GM12872 (cell line): ENCODE measurements around the gene GRAMD2B.

ENCODE experiments used
- TF ChIP-seq, protein P1 (sequence below): IDR thresholded peaks from 3 replicates; pipeline ENCODE4 v1.5.1; 2011; ENCODE audit warnings: low read depth, mild to moderate bottlenecking, low read length, moderate library complexity; ENCODE audit not compliant: insufficient read depth

The GRAMD2B gene

DNA sequence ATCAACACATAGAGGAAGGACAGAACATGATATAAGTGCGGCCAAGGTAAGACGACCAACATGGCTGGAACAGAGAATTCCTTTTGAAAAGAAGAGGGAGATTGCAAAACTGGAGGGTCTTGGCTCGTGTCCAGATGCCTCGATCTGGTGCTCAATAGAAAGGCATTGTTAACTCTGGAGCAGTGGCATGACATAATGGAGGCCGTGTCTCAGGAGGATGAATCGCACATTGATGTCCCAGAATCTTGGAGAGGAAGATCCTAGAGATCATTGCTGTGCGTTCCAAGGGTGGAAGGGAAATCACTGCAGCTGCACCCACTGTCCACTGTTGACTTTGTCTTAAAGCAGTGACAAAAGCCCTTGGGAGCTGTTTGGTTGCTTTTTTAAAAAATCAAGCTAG is 30.9 kb downstream of the GRAMD2B start:
- TF ChIP-seq, protein P1, sequence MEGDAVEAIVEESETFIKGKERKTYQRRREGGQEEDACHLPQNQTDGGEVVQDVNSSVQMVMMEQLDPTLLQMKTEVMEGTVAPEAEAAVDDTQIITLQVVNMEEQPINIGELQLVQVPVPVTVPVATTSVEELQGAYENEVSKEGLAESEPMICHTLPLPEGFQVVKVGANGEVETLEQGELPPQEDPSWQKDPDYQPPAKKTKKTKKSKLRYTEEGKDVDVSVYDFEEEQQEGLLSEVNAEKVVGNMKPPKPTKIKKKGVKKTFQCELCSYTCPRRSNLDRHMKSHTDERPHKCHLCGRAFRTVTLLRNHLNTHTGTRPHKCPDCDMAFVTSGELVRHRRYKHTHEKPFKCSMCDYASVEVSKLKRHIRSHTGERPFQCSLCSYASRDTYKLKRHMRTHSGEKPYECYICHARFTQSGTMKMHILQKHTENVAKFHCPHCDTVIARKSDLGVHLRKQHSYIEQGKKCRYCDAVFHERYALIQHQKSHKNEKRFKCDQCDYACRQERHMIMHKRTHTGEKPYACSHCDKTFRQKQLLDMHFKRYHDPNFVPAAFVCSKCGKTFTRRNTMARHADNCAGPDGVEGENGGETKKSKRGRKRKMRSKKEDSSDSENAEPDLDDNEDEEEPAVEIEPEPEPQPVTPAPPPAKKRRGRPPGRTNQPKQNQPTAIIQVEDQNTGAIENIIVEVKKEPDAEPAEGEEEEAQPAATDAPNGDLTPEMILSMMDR, result no peak

DNA sequence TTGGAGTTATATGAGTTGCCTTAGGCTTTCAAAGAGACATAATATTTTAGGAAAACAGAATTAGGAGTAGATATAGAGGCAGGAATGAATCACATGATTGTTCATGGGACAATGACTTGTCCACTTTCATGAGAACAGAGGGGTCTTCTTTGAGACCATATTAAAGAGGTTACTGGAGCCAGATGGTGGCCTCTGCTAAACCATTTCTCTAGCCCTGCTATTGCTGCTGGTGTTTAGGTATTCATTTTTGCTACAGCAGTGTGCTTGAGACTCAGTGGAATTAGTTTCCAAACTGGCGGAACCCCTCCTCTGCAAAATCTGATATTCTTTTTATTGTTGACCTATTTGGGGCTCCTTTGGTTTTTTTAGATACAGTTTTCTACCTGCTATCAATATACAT is 31.3 kb downstream of the GRAMD2B start:
- TF ChIP-seq, protein P1, result no peak

DNA sequence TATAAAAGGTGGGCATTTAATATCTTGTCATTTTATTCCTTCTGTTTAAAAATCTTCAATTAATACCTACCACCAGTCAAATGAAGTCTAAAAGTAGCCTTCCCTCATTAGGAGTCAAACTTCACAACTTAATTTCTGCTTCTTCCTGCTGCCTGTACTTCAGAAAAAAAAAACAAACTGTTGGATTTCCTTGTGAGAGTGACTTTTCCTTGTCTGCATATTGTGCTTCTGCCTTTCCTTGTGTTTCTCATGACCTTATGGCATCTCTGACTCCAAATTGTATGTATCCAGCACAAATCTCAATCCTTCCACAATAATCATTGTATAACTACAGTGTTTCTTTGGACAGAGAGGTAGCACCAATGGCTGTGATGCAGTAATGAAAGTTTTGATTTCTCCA is 32.1 kb downstream of the GRAMD2B start:
- TF ChIP-seq, protein P1, result no peak

DNA sequence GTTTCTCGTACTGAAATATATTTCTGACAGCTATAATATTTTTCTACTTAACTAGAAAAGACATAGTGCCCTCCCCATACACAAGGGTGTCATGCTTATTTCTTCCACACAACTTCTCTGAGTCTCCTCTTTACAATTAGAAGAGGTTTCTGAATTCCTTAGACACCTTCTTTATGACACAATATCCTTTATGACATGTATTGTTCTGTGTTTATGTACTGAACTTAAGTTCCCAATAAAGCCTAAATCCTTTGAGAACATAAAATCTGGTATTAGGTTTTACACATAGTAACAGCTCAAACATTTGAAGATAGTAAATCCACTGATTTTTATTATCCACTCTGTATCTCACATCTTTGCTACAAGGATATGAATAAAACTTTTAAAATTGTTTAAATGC is 32.5 kb downstream of the GRAMD2B start:
- TF ChIP-seq, protein P1, result no peak

DNA sequence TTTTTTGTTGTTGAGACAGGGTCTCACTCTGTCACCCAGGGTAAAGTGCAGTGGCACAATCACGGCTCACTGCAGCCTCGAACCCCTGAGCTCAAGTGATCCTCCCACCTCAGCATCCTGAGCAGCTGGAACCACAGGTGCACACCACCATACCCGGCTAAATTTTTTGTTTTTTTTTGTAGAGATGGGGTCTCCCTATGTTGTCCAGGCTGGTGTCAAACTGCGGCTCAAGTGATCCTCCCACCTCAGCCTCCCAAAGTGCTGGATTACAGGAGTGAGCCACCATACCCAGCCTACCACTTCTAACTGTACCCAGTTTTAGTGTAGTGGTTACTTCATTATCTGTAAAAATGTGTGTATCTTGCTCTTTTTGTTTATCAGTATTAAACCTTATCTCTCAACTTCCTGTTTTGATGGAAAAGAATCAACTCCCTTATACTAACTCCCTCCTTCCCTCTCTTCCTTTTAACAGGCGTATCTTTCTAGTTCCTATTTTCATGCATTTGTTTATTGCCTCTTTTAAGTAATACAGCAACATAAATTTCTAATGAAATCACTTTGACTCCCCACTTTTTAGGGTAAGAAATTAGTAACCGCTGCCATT is 33.1 kb downstream of the GRAMD2B start:
- TF ChIP-seq, protein P1, result no peak

DNA sequence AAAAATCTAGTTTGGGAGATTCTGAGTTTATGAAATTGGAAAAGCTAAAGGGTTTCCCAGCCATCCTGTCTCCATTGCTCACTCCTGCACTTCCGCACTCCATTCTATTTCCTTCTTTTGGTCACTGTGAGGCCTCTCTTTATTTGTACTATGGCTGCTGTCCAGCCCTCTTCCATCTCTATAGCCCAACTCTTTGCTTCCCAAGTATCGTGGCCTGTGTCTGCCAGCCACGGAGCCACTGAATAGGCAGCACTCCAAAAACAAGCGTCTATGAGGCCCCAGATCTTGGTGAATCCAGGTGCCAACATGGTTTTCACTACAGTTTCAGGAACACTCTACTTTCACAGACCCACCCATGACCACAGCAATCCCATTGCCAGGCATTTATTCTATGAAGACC is 37.2 kb downstream of the GRAMD2B start:
- TF ChIP-seq, protein P1, result no peak

DNA sequence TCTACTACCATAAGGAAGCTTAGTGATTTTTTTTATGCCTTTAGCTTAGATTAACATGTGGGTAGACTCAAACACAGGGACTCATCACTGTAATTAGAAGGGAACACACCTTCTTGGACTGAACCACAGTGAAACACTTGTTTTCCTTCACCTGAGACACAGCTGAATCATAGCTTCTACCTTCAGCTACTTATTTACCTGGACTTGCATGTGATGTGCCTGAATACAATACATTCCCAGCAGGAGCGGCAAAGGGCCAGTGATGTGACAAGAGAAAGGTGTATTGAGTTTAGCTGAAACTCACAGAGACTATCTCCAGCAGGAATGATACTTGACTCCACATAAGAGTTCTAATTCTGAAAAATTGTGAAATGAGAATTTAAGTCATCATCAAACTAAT is 37.8 kb downstream of the GRAMD2B start:
- TF ChIP-seq, protein P1, result no peak
